SU-DHL-6 (cell line): ENCODE results near the gene ZBTB42.

Source experiments
- CTCF ChIP-seq: fragments of 200-600 bp; sonication (generic); IDR thresholded peaks from one replicate; pipeline ENCODE4 v1.5.1; 2017; ENCODE audit warnings: antibody characterized with exemption, mild to moderate bottlenecking, low read length, moderate library complexity; ENCODE audit not compliant: insufficient read depth, poor library complexity, severe bottlenecking
- EZH2phosphoT487 ChIP-seq: fragments of 200-600 bp; sonication (generic), shearing (Covaris generic); conservative IDR thresholded peaks from 2 replicates; pipeline ENCODE4 v1.6.1; 2018; ENCODE audit warnings: mild to moderate bottlenecking, antibody characterized with exemption, low read length, moderate library complexity, mixed read lengths

- TF ChIP-seq CTCF (no peak), EZH2phosphoT487 (no peak)
Observed at GRCh38 chr14:104845033-104845666, 44.2 kb downstream of the ZBTB42 start.
